AG10803 (cell line): ENCODE results near the gene GUCA1C.

Experiments used
- DNase-seq: peaks from one replicate; pipeline ENCODE4 v3.0.0; 2010; ENCODE audit warnings: low read depth
- H3K4me3 ChIP-seq: 2 replicates; pipeline ENCODE4 v1.5.1; 2011; ENCODE audit warnings: mild to moderate bottlenecking, low read length, control low read depth
- CTCF ChIP-seq: conservative IDR thresholded peaks from 2 replicates; pipeline ENCODE4 v1.5.1; 2011; ENCODE audit warnings: mild to moderate bottlenecking, low read length, control low read depth, inconsistent platforms

GUCA1C gene

GRCh38 chr3:108887121-108887520 lies 66.6 kb downstream of the GUCA1C start:
- no peak overlapping the region for H3K4me3 ChIP-seq
- DNase-seq = no peak
- no peak for TF ChIP-seq CTCF

GRCh38 chr3:108883373-108883772 lies 70.3 kb downstream of the GUCA1C start:
- no peak for TF ChIP-seq CTCF
- DNase-seq = no peak
- H3K4me3 ChIP-seq = no peak overlapping the region

- no peak for TF ChIP-seq CTCF
- no peak for DNase-seq
- H3K4me3 ChIP-seq = no peak overlapping the region
Observed at GRCh38 chr3:108882762-108883161, 70.9 kb downstream of the GUCA1C start.

GRCh38 chr3:108879915-108880314 lies 73.8 kb downstream of the GUCA1C start:
- no peak for TF ChIP-seq CTCF
- no peak for DNase-seq
- no peak overlapping the region for H3K4me3 ChIP-seq

- H3K4me3 ChIP-seq = no peak overlapping the region
- DNase-seq = no peak
- TF ChIP-seq CTCF = no peak
Observed at GRCh38 chr3:108877901-108878300, 75.8 kb downstream of the GUCA1C start.

GRCh38 chr3:108863799-108864135 lies 89.9 kb downstream of the GUCA1C start:
- no peak overlapping the region for H3K4me3 ChIP-seq
- no peak for DNase-seq
- no peak for TF ChIP-seq CTCF

GRCh38 chr3:108862865-108863798 lies 90.5 kb downstream of the GUCA1C start:
- TF ChIP-seq CTCF = no peak
- no peak for DNase-seq
- H3K4me3 ChIP-seq = no peak overlapping the region
